ENCODE data around the gene EIF4G3.

Gene EIF4G3

GRCh38 chr1:20987831-20988825 lies 188.6 kb downstream of the EIF4G3 start:
- no peak for DNase-seq

GRCh38 chr1:20983297-20983889 lies 193.3 kb downstream of the EIF4G3 start:
- DNase-seq: no peak

GRCh38 chr1:20982316-20982715 lies 194.4 kb downstream of the EIF4G3 start:
- DNase-seq: no peak

GRCh38 chr1:20981915-20982314 lies 194.8 kb downstream of the EIF4G3 start:
- no peak for DNase-seq

- no peak for DNase-seq
Observed at GRCh38 chr1:20980051-20980450, 196.6 kb downstream of the EIF4G3 start.

- no peak for DNase-seq
Observed at GRCh38 chr1:20978413-20978812, 198.3 kb downstream of the EIF4G3 start.

GRCh38 chr1:20975668-20976067 lies 201.0 kb downstream of the EIF4G3 start:
- no peak for DNase-seq

- DNase-seq: no peak
Observed at GRCh38 chr1:20974951-20975350, 201.7 kb downstream of the EIF4G3 start.

GRCh38 chr1:20974069-20974468 lies 202.6 kb downstream of the EIF4G3 start:
- DNase-seq: no peak

- DNase-seq: no peak
Observed at GRCh38 chr1:20972855-20973254, 203.8 kb downstream of the EIF4G3 start.

- DNase-seq: no peak
Observed at GRCh38 chr1:20964540-20965484, 211.9 kb downstream of the EIF4G3 start.

- no peak for DNase-seq
Observed at GRCh38 chr1:20962576-20963258, 214.0 kb downstream of the EIF4G3 start.

- no peak for DNase-seq
Observed at GRCh38 chr1:20958430-20958829, 218.3 kb downstream of the EIF4G3 start.

- no peak for DNase-seq
Observed at GRCh38 chr1:20956272-20956671, 220.4 kb downstream of the EIF4G3 start.

GRCh38 chr1:20950679-20951078 lies 226.0 kb downstream of the EIF4G3 start:
- DNase-seq: no peak

- no peak for DNase-seq
Observed at GRCh38 chr1:20949871-20950590, 226.7 kb downstream of the EIF4G3 start.

GRCh38 chr1:20948101-20948500 lies 228.6 kb downstream of the EIF4G3 start:
- no peak for DNase-seq

- no peak for DNase-seq
Observed at GRCh38 chr1:20947409-20947808, 229.3 kb downstream of the EIF4G3 start.

GRCh38 chr1:20936621-20937020 lies 240.1 kb downstream of the EIF4G3 start:
- no peak for DNase-seq

GRCh38 chr1:20936216-20936615 lies 240.5 kb downstream of the EIF4G3 start:
- no peak for DNase-seq

- no peak for DNase-seq
Observed at GRCh38 chr1:20935717-20936116, 241.0 kb downstream of the EIF4G3 start.

All from stimulated activated naive CD4-positive, alpha-beta T cell treated with Interleukin-2 at 50 U/mL for 16 hours (primary cell).